ENCODE results near the gene CDC45.

- TF ChIP-seq CTCF (IDR thresholded peaks at IDR 0.05; ENCODE audit: low read depth, low read length, poor library complexity, severe bottlenecking) = no peak
- TF ChIP-seq EZH2phosphoT487 (IDR thresholded peaks at IDR 0.05; ENCODE audit: borderline replicate concordance, low read length) = no peak
Measured at GRCh38 chr22:19556963-19557545, 77.3 kb downstream of the CDC45 start.
